A549 (cell line): ENCODE measurements around the gene MALRD1.

Source experiments
- CHD2 ChIP-seq: fragments of 150-350 bp; IDR thresholded peaks from 2 replicates; pipeline ENCODE4 v1.6.1; 2014; ENCODE audit warnings: low read length; ENCODE audit not compliant: partially characterized antibody
- CTCF ChIP-seq: fragments of >200 bp; sonication (Bioruptor Twin); formaldehyde crosslinking; IDR thresholded peaks from 3 replicates; pipeline ENCODE4 v1.5.1; 2016
- HDAC2 ChIP-seq: fragments of 200-600 bp; sonication (generic); IDR thresholded peaks from 2 replicates; pipeline ENCODE4 v1.6.1; 2016
- JUN ChIP-seq, 2 experiments: fragments of >200 bp; sonication (Bioruptor Twin); formaldehyde crosslinking; IDR thresholded peaks; 2 replicates in 1 of 2; 3 replicates in 1 of 2; pipeline ENCODE4 v1.6.1; 2016 to 2017
- PHF8 ChIP-seq: fragments of 200-600 bp; sonication (generic); IDR thresholded peaks from 2 replicates; pipeline ENCODE4 v1.6.1; 2016; ENCODE audit warnings: low read depth, mild to moderate bottlenecking, antibody characterized with exemption, moderate library complexity, borderline replicate concordance
- RFX5 ChIP-seq: fragments of 450-650 bp; IDR thresholded peaks from 2 replicates; pipeline ENCODE4 v1.7.1; 2014; ENCODE audit warnings: antibody characterized with exemption, mild to moderate bottlenecking, moderate library complexity

DNA sequence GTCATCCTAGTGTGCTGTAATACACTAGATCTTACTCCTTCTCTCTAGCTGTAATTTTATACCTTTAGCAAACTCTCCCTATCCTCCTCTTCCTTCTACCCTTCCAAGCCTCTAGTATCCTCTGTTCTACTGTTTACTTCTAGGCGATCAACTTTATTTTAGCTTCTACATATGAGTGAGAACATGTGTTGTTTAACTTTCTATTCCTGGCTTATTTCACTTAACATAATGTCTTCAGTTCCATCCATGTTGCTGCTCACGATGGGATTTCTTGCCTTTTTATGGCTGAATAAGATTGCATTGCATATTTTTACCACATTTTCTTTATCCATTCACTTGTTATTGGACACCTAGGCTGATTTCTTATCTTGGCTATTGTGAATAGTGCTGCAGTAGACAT, 318.6 kb downstream of the MALRD1 start:
- TF ChIP-seq PHF8 = no peak
- TF ChIP-seq RFX5 = no peak
- TF ChIP-seq CTCF = no peak
- TF ChIP-seq CHD2 = no peak
- no peak for TF ChIP-seq HDAC2
- TF ChIP-seq JUN (IDR thresholded peaks at IDR 0.05) = no peak
